Stomach (tissue), 9 donors: ENCODE measurements around the gene AIF1. TPM values are rescaled to one million over a fixed set of nuclear protein-coding genes. Genes with fewer than 3 reads are reported as not detected.

ENCODE experiments used
- DNase-seq, 2 donors: peaks; one replicate each; pipeline versions ENCODE4 v3.0.0 to v3.0.0-alpha.2; 2013 to 2019
- H3K27ac ChIP-seq, 5 donors: fragments of 200-600 bp in 4 of 5; sonication (generic) in 4 of 5; one replicate each; pipeline ENCODE4 v1.5.1; 2013 to 2019; ENCODE audit warnings: mild to moderate bottlenecking in 1 of 5, moderate library complexity in 1 of 5
- H3K27me3 ChIP-seq, 3 donors: fragments of 200-600 bp; sonication (generic); one replicate each; pipeline ENCODE4 v1.5.1; 2017 to 2019; ENCODE audit warnings: mixed run types in 1 of 3
- H3K36me3 ChIP-seq, 4 donors: fragments of 200-600 bp; sonication (generic); 1 replicate in 3 of 4; 2 replicates in 1 of 4; pipeline ENCODE4 v1.5.1; 2016 to 2019
- H3K4me1 ChIP-seq, 4 donors: fragments of 200-600 bp; sonication (generic); one replicate each; pipeline ENCODE4 v1.5.1; 2016 to 2019
- H3K4me3 ChIP-seq, 4 donors: fragments of 200-600 bp; sonication (generic) in 3 of 4; one replicate each; pipeline ENCODE4 v1.5.1; 2016 to 2019; ENCODE audit warnings: mild to moderate bottlenecking in 1 of 4
- H3K9me3 ChIP-seq, 4 donors: fragments of 200-600 bp; sonication (generic); one replicate each; pipeline ENCODE4 v1.5.1; 2016 to 2019
- CTCF ChIP-seq, 7 experiments: fragments of 450-650 bp in 4 of 7; fragments of 200-600 bp in 3 of 7; sonication (generic) in 3 of 7; IDR thresholded peaks; one replicate each; pipeline ENCODE4 v1.5.1; 2016 to 2019; ENCODE audit warnings: antibody characterized with exemption in 7 of 7, control low read depth in 2 of 7, mild to moderate bottlenecking in 1 of 7
- EP300 ChIP-seq: sonication (generic); formaldehyde crosslinking; IDR thresholded peaks from one replicate; pipeline ENCODE4 v1.6.1; 2017; ENCODE audit warnings: antibody characterized with exemption
- POLR2A ChIP-seq, 4 donors: fragments of 450-650 bp; IDR thresholded peaks; one replicate each; pipeline ENCODE4 v1.6.1; 2016; ENCODE audit warnings: antibody characterized with exemption in 4 of 4, control low read depth in 2 of 4, mild to moderate bottlenecking in 1 of 4, moderate library complexity in 1 of 4
- POLR2AphosphoS5 ChIP-seq, 3 donors: sonication (generic); formaldehyde crosslinking; IDR thresholded peaks; one replicate each; pipeline ENCODE4 v1.6.1; 2016; ENCODE audit warnings: antibody characterized with exemption in 3 of 3
- WGBS, 5 donors: extraction: QIAGEN DNeasy Blood & Tissue Kit in 3 of 5; methylation state at CpG; one replicate each; pipeline versions ENCODE4 v1.1.5 to v1.1.7; 2013 to 2018; 5-methylcytosine and 5-hydroxymethylcytosine counted together
- intact Hi-C: fragments of 100-400 bp; cut with DNase I; formaldehyde crosslinking; loops from one replicate; pipeline ENCODE4 v1.15.1; 2023; ENCODE audit warnings: low total_unique reads
- polyA plus RNA-seq, 3 donors: library from polyadenylated mRNA; stranded (reverse); fragments of 200-250 nt; gene quantifications; one replicate each; pipeline ENCODE4 v1.2.3, GENCODE V29; 2013
- total RNA-seq, 5 donors: library from RNA; depleted of rRNA; stranded (reverse); fragments of >200 nt; gene quantifications; one replicate each; pipeline versions ENCODE4 v1.1.0 to v1.2.3, GENCODE V29; 2014 to 2016
- donor health status: healthy with polysubstance abuse.
- donor health status: Bipolar disorder and iron deficiency.
- donor health status: healthy.

The AIF1 gene
- total and polyA plus RNA-seq, 8 donors = 3.2 to 74.2 (median 28.2) TPM; not detected in 1

GRCh38 chr6:31652925-31653724 is 38.1 kb downstream of the AIF1 start:
- Histone ChIP-seq H3K9me3 (no peaks in the 10 kb centered on the region), H3K27ac (peak overlapping the region; percentile 97 to 99 (median 98)), H3K4me3 (peak overlapping the region; percentile 67 to 87 (median 82)), H3K27me3 (no peaks in the 10 kb centered on the region), H3K36me3 (peaks cover 24 to 63% (median 54%) of the 10 kb centered on the region in 4 donors), H3K4me1 (peaks cover 20 to 67% (median 51%) of the 10 kb centered on the region in 4 donors)
- TF ChIP-seq EP300 (no peak), POLR2A (IDR thresholded peaks at IDR 0.05) (peak in 1 of 4 donors; percentile 37), CTCF (IDR thresholded peaks at IDR 0.05) (peak in 1 of 7 experiments; percentile 3), POLR2AphosphoS5 (IDR thresholded peaks at IDR 0.05) (peak in 2 of 3 donors; percentile 78 to 80)
- intact Hi-C loops = no loop called here
- DNase-seq = peak in 1 of 2 donors; percentile 89
- WGBS, 5 donors = 7 to 9% (median 7%) methylated on average over 37 of the region's 37 CpGs

GRCh38 chr6:31654574-31655348 is 39.7 kb downstream of the AIF1 start:
- TF ChIP-seq POLR2AphosphoS5 (IDR thresholded peaks at IDR 0.05) = no peak
- TF ChIP-seq EP300 = no peak
- no peak for TF ChIP-seq POLR2A (IDR thresholded peaks at IDR 0.05)
- no peak for TF ChIP-seq CTCF (IDR thresholded peaks at IDR 0.05)
- Histone ChIP-seq H3K9me3 (no peaks in the 10 kb centered on the region), H3K4me1 (peaks cover 35 to 75% (median 64%) of the 10 kb centered on the region in 4 donors), H3K27me3 (no peaks in the 10 kb centered on the region), H3K4me3 (no peak overlapping the region), H3K27ac (no peak overlapping the region), H3K36me3 (peaks cover 7 to 46% (median 39%) of the 10 kb centered on the region in 4 donors)
- no peak for DNase-seq
- intact Hi-C loops = no loop called here
- WGBS, 5 donors = 82 to 88% (median 86%) methylated on average over 8 of the region's 8 CpGs

- H3K4me1 ChIP-seq = peaks cover 35 to 72% (median 62%) of the 10 kb centered on the region in 4 donors
- H3K9me3 ChIP-seq = no peaks in the 10 kb centered on the region
- no peak for DNase-seq
- TF ChIP-seq POLR2AphosphoS5 (IDR thresholded peaks at IDR 0.05) (no peak), EP300 (no peak), CTCF (IDR thresholded peaks at IDR 0.05) (no peak), POLR2A (IDR thresholded peaks at IDR 0.05) (no peak)
- no peak within 1 kb of the TSS for H3K4me3 ChIP-seq
- intact Hi-C loops = no loop called here
- no peaks in the 10 kb centered on the region for H3K27me3 ChIP-seq
- WGBS, 5 donors = 64 to 77% (median 69%) methylated on average over 8 of the region's 8 CpGs
- H3K27ac ChIP-seq = no peak within 1 kb of the TSS
- peaks cover 7 to 38% (median 33%) of the 10 kb centered on the region in 4 donors for H3K36me3 ChIP-seq
Measured at GRCh38 chr6:31655349-31656237, 40.6 kb downstream of the AIF1 start, which contains the start of gene APOM. TSS of gene APOM (plus strand) at chr6:31655894. CDS start at chr6:31655967, 73 bp downstream.
